Epithelial cell of esophagus (primary cell): ENCODE data around the gene CDK14.

Experiments used
- DNase-seq: peaks from one replicate; pipeline ENCODE4 v3.0.0; 2010; ENCODE audit warnings: low read depth
- H3K4me3 ChIP-seq: 2 replicates; pipeline ENCODE4 v1.5.1; 2011; ENCODE audit warnings: mild to moderate bottlenecking, low read length, control low read depth
- TF ChIP-seq, protein P1 (sequence below): IDR thresholded peaks from 2 replicates; pipeline ENCODE4 v1.5.1; 2011; ENCODE audit warnings: low read depth, mild to moderate bottlenecking, low read length, control low read depth, inconsistent platforms; ENCODE audit not compliant: insufficient read depth; ENCODE audit errors: missing control alignments

CDK14 gene

DNA sequence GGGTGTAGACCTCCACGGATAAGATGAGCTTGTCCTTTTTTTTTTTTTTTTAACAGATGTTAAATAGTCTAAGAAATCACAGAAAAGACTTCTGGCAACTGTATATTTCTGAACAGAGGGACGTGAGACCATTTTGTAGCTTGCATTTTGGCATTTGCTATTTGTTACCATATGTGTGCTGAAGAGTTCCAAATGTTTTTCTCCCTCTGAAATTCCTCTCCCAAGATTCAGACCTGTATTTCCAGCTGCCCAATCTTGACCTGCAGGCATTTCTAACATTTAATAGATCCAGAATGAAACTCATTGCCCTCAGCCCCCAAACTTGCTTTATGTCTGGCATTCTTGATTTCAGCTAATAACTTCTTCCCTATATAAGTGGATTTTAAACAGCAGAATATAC, 445.0 kb downstream of the CDK14 start:
- DNase-seq: no peak
- no peak overlapping the region for H3K4me3 ChIP-seq
- TF ChIP-seq, protein P1, sequence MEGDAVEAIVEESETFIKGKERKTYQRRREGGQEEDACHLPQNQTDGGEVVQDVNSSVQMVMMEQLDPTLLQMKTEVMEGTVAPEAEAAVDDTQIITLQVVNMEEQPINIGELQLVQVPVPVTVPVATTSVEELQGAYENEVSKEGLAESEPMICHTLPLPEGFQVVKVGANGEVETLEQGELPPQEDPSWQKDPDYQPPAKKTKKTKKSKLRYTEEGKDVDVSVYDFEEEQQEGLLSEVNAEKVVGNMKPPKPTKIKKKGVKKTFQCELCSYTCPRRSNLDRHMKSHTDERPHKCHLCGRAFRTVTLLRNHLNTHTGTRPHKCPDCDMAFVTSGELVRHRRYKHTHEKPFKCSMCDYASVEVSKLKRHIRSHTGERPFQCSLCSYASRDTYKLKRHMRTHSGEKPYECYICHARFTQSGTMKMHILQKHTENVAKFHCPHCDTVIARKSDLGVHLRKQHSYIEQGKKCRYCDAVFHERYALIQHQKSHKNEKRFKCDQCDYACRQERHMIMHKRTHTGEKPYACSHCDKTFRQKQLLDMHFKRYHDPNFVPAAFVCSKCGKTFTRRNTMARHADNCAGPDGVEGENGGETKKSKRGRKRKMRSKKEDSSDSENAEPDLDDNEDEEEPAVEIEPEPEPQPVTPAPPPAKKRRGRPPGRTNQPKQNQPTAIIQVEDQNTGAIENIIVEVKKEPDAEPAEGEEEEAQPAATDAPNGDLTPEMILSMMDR: no peak

DNA sequence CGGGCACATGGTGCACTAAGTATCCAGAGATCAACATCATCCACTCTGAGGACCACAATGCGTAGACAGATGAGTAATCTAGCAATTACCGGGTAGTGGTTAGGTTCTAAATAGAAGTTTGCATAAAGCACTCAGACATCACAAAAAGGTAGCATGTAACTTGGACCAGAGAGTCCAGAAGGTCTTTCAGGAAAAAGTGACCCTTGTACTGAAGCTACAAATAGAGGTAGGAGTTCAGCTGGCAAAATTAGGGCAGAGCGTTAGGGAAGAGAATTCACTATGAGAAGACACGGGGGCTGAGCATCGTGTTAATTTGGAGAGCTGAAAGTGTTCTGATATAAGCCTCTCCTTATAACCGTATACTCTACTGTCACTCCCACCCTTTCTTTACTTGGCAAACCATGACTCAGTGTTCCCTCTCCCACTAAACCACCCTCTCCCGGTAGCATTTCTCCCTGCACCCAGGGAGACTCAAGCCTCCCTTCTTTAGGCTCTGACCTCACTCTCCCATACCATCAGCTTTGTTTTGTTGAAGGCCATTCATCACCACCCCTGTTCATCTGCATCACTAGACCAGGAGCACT, 445.9 kb downstream of the CDK14 start:
- H3K4me3 ChIP-seq: no peak overlapping the region
- no peak for DNase-seq
- TF ChIP-seq, protein P1: no peak

DNA sequence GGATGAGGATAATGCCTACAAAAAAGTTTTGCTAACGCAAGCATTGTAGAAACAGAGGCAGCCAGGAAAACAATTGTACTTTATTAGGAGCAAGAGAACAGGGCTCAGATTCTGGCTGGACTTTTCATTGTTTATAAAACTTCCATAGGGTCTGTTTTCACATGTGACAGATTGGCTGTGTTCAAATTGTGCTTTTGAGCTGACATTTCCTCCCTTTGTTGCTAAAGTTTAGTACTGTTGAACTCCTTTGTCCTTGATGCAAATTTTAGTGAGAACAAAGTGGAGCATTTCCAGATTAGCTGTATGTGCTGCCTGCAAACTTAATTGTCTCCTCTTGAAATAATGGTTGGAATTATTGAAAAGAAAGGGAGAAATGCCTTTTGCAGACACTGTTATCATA, 447.1 kb downstream of the CDK14 start:
- no peak overlapping the region for H3K4me3 ChIP-seq
- no peak for DNase-seq
- TF ChIP-seq, protein P1: no peak

DNA sequence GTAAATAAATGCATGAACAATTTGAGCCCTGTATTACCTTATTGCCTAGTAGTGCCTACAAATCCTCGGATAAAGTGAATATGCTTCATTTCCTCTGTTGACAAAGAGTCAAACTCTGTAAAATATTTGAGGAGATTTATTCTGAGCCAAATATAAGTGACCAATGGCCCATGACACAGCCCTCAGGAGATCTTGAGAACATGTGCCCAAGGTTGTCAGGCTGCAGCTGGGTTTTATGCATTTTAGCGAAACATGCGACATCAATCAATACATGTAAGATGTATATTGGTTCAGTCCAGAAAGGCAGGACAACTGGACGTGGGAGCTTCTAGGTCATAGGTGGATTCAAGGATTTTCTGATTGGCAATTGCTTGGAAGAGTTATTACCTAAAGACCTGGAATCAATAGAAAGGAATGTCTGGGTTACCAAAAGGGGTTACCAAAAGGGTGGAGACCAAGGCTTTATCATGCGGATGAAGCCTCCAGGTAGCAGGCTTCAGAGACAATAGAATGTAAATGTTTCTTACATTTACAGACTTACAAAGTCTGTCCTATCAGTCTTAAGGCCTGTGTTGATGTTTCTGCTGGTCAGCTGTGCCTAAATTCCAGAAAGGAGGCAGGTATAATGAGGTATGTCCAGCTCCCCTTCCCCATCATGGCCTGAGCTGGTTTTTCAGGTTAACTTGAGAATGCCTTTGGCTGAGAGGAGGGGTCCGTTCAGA, 448.0 kb downstream of the CDK14 start:
- TF ChIP-seq, protein P1: no peak
- no peak for DNase-seq
- no peak overlapping the region for H3K4me3 ChIP-seq

DNA sequence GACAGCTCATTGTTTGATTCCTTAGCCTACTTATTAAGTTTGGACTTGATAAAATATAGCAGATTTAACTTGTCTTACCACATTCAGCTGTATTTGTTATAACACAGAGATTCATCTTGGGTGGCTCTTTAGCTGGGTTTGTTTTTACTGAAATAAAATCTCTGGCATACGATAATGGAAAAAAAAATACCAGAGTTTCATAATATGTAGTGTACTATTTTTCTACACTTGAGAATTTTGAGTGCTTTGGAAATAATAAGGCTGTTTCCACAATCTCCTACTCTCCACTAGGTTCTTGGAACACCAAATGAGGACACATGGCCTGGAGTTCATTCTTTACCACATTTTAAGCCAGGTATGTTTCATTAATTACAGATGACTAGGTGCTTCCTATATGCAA, 449.5 kb downstream of the CDK14 start:
- TF ChIP-seq, protein P1: no peak
- no peak for DNase-seq
- H3K4me3 ChIP-seq: no peak overlapping the region

DNA sequence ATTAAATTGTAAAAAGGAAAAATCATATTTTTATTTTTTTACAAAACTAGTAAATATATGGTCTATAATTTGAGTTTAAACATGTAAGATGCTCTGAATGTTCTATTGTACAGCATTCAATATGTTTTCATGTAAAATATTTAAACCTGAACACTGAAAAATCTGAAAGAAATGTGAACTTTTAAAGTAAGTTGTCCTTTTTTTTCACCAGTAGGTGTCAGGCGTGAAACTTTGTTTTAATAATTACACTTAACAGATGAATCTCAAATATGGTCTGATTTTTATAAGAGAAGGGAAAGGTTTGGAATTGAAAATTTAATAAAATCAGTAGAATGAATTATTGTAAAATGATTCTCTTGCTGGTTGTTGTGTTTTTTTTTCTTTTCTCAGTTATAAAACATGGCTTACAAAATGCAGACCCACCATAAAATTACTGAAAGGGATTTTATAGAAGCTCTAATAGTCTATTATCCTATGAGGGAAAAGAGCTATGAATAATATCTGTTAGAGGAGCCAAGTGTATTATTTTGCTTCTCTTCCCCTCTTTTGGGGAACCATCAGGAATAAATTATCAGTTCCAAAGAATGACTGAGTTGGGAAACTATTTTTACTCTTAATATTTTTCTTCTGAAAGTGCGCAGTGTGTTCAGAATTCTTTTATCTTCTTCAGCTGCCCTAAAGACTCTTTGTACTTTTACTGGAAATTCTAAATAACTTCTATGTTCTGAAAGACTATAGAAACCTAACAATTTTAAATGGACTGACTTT, 450.4 kb downstream of the CDK14 start:
- TF ChIP-seq, protein P1: no peak
- DNase-seq: no peak
- no peak overlapping the region for H3K4me3 ChIP-seq

DNA sequence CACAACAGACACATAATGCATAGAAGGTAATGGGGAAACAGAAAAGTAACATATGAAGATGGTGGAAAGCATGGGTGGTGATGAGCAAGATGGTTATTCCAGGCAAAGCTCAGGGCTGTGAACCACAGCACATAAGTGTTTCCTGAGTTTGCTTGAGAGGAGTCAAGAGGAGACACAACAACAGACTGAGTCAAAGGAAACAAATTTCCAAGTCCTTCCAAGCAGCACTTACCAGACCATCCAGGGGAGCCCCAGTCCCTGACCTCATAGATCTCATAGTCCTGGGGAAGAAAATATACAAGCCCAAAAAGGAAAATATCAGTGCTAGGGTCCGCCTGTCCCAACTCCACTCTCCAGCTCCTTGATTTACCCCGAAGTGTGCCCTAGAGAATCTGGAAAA, 451.5 kb downstream of the CDK14 start:
- TF ChIP-seq, protein P1: no peak
- H3K4me3 ChIP-seq: no peak overlapping the region
- no peak for DNase-seq
